Measurements from ENCODE around the gene RAD54L2.

RAD54L2 gene

DNA sequence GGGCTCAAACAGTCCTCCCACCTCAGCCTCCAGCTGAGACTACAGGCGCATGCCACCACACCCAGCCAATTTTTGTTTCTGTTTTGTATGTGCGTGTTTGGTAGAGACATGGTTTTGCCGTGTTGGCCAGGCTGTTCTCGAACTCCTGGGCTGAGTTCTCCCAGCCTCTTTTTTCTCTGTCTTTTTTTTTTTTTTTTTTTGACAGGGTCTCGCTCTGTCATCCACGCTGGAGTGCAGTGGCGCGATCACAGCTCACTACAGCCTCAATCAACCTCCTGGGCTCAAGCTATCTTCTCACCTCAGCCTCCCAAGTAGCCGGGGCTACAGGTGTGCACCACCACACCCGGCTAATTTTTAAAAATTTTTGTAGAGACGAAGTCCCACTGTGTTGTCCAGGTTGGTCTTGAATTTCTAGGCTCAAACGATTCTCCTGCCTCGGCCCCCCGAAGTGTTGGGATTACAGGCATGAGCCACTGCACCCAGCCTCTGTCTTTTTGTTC is 37.8 kb upstream of the RAD54L2 start:
- no peaks in the 10 kb centered on the region for H3K27me3 ChIP-seq (ENCODE audit: insufficient read depth, poor library complexity, severe bottlenecking)
- DNase-seq (ENCODE audit: low read depth in 1 of 2, low spot score in 1 of 2): no peak
- TF ChIP-seq SPI1 (IDR thresholded peaks at IDR 0.05; ENCODE audit: borderline replicate concordance, low read depth) (no peak), GABPA (IDR thresholded peaks at IDR 0.05; ENCODE audit: low read depth) (no peak), POLR2AphosphoS5 (IDR thresholded peaks at IDR 0.05; ENCODE audit: low read depth) (no peak)
- TF ChIP-seq, protein P1, sequence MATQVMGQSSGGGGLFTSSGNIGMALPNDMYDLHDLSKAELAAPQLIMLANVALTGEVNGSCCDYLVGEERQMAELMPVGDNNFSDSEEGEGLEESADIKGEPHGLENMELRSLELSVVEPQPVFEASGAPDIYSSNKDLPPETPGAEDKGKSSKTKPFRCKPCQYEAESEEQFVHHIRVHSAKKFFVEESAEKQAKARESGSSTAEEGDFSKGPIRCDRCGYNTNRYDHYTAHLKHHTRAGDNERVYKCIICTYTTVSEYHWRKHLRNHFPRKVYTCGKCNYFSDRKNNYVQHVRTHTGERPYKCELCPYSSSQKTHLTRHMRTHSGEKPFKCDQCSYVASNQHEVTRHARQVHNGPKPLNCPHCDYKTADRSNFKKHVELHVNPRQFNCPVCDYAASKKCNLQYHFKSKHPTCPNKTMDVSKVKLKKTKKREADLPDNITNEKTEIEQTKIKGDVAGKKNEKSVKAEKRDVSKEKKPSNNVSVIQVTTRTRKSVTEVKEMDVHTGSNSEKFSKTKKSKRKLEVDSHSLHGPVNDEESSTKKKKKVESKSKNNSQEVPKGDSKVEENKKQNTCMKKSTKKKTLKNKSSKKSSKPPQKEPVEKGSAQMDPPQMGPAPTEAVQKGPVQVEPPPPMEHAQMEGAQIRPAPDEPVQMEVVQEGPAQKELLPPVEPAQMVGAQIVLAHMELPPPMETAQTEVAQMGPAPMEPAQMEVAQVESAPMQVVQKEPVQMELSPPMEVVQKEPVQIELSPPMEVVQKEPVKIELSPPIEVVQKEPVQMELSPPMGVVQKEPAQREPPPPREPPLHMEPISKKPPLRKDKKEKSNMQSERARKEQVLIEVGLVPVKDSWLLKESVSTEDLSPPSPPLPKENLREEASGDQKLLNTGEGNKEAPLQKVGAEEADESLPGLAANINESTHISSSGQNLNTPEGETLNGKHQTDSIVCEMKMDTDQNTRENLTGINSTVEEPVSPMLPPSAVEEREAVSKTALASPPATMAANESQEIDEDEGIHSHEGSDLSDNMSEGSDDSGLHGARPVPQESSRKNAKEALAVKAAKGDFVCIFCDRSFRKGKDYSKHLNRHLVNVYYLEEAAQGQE (IDR thresholded peaks at IDR 0.05; ENCODE audit: insufficient replicate concordance, low read depth): no peak
- TF ChIP-seq, protein P2, sequence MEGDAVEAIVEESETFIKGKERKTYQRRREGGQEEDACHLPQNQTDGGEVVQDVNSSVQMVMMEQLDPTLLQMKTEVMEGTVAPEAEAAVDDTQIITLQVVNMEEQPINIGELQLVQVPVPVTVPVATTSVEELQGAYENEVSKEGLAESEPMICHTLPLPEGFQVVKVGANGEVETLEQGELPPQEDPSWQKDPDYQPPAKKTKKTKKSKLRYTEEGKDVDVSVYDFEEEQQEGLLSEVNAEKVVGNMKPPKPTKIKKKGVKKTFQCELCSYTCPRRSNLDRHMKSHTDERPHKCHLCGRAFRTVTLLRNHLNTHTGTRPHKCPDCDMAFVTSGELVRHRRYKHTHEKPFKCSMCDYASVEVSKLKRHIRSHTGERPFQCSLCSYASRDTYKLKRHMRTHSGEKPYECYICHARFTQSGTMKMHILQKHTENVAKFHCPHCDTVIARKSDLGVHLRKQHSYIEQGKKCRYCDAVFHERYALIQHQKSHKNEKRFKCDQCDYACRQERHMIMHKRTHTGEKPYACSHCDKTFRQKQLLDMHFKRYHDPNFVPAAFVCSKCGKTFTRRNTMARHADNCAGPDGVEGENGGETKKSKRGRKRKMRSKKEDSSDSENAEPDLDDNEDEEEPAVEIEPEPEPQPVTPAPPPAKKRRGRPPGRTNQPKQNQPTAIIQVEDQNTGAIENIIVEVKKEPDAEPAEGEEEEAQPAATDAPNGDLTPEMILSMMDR (IDR thresholded peaks at IDR 0.05; ENCODE audit: insufficient read depth, low read length): no peak
- H3K27ac ChIP-seq (replicated peaks): peak overlapping the region; percentile 63
- H3K4me3 ChIP-seq (replicated peaks; ENCODE audit: insufficient read depth, low read length): peak overlapping the region; percentile 23

DNA sequence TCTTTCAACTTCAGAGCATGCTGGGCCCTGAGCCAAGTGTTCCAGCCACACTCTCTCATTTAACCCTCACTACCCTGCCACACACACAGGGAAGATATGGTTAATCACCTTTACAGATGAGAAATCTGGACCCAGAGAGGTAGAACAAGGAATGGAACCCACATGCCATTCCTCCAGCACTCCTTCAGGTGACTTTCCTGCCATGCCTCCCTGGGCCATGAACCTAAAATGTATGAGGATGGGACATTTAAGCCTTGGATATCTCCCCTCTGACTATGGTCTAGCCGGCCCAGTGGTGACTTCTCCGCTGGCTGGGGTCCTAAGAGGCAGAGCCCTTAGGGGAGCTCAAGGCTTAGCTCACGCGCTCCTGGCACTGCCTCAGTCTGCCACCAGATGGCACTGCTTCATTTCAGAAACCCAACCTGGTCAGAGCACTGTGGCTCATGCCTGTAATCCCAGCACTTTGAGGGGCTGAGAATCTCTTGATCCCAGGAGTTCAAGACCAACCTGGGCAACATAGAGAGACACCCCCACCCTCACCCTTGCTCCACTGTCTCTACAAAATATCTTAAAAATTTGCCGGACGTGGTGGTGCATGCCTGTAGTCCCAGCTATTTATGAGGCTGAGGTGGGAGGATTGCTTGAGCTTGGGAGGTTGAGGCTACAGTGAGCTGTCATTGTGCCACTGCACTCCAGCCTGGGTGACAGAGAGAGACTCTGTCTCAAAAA is 36.5 kb upstream of the RAD54L2 start:
- no peaks in the 10 kb centered on the region for H3K27me3 ChIP-seq (ENCODE audit: insufficient read depth, poor library complexity, severe bottlenecking)
- TF ChIP-seq, protein P2 (IDR thresholded peaks at IDR 0.05; ENCODE audit: insufficient read depth, low read length): peak; percentile 99
- TF ChIP-seq SPI1 (IDR thresholded peaks at IDR 0.05; ENCODE audit: borderline replicate concordance, low read depth): no peak
- no peak for TF ChIP-seq POLR2AphosphoS5 (IDR thresholded peaks at IDR 0.05; ENCODE audit: low read depth)
- no peak for TF ChIP-seq GABPA (IDR thresholded peaks at IDR 0.05; ENCODE audit: low read depth)
- TF ChIP-seq, protein P1 (IDR thresholded peaks at IDR 0.05; ENCODE audit: insufficient replicate concordance, low read depth): no peak
- H3K4me3 ChIP-seq (replicated peaks; ENCODE audit: insufficient read depth, low read length): no peak overlapping the region
- no peak overlapping the region for H3K27ac ChIP-seq (replicated peaks)
- DNase-seq (ENCODE audit: low read depth in 1 of 2, low spot score in 1 of 2): peak; percentile 35 to 70

DNA sequence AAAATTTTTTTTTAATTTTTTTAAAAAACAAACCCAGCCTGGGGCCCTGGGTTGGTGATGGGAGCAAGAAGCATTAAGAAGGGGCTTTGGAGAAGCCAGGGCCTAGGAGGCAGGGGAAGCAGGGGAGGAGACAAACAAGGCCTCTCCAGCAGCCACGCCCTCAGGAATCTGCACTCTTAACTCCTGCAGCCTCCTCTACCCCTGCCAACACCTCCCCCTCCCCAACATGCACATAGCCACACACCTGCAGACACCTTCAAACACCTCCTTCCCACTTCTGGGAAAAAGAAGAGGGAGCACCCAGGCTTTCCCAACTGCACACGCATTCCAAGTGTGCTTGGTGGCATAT is 36.0 kb upstream of the RAD54L2 start:
- TF ChIP-seq POLR2AphosphoS5 (IDR thresholded peaks at IDR 0.05; ENCODE audit: low read depth): no peak
- TF ChIP-seq GABPA (IDR thresholded peaks at IDR 0.05; ENCODE audit: low read depth): no peak
- TF ChIP-seq, protein P1 (IDR thresholded peaks at IDR 0.05; ENCODE audit: insufficient replicate concordance, low read depth): no peak
- no peak for TF ChIP-seq SPI1 (IDR thresholded peaks at IDR 0.05; ENCODE audit: borderline replicate concordance, low read depth)
- TF ChIP-seq, protein P2 (IDR thresholded peaks at IDR 0.05; ENCODE audit: insufficient read depth, low read length): no peak
- no peak overlapping the region for H3K4me3 ChIP-seq (replicated peaks; ENCODE audit: insufficient read depth, low read length)
- no peaks in the 10 kb centered on the region for H3K27me3 ChIP-seq (ENCODE audit: insufficient read depth, poor library complexity, severe bottlenecking)
- no peak for DNase-seq (ENCODE audit: low read depth in 1 of 2, low spot score in 1 of 2)
- no peak overlapping the region for H3K27ac ChIP-seq (replicated peaks)

Data from HL-60 (cell line).